Ectodermal cell (in vitro differentiated cells): ENCODE measurements around the gene RAVER2. TPM values are rescaled to one million over a fixed set of nuclear protein-coding genes. Genes with fewer than 3 reads are reported as not detected.
A peak's percentile ranks its signal among the peaks of the same experiment; 100 is the strongest.
"Not testable (repeated sequence)": the region's sequence is repeated elsewhere in the genome, so short reads cannot be mapped to it uniquely, and the experiment has no call there.

Experiments
- H3K27ac ChIP-seq: 2 replicates; pipeline ENCODE4 v1.7.0; 2013; ENCODE audit warnings: mild to moderate bottlenecking, low read depth, low read length; ENCODE audit not compliant: insufficient read depth, poor library complexity, severe bottlenecking
- H3K27me3 ChIP-seq: 2 replicates; pipeline ENCODE4 v1.7.0; 2013; ENCODE audit warnings: mild to moderate bottlenecking, low read length; ENCODE audit not compliant: insufficient read depth, control insufficient read depth, poor library complexity, severe bottlenecking
- H3K36me3 ChIP-seq: one replicate; pipeline ENCODE4 v1.7.0; 2013; ENCODE audit warnings: low read length; ENCODE audit not compliant: control insufficient read depth, insufficient read depth
- H3K4me1 ChIP-seq: one replicate; pipeline ENCODE4 v1.7.0; 2013; ENCODE audit warnings: low read length; ENCODE audit not compliant: control insufficient read depth, insufficient read depth
- H3K4me3 ChIP-seq: 2 replicates; pipeline ENCODE4 v1.7.0; 2013; ENCODE audit warnings: low read depth, low read length, control low read depth; ENCODE audit not compliant: insufficient read depth
- H3K9me3 ChIP-seq: 2 replicates; pipeline ENCODE4 v1.7.0; 2013; ENCODE audit warnings: mild to moderate bottlenecking, low read length, moderate library complexity; ENCODE audit not compliant: control insufficient read depth
- WGBS, 2 experiments: methylation state at CpG; one replicate each; pipeline ENCODE4 v1.1.7; 2013; ENCODE audit warnings: missing lambda C conversion rate in 2 of 2; 5-methylcytosine and 5-hydroxymethylcytosine counted together
- polyA plus RNA-seq, 4 experiments: library from polyadenylated mRNA; stranded (reverse); fragments of 50-300 nt; gene quantifications; one replicate each; pipeline ENCODE4 v1.2.3, GENCODE V29; 2013

RAVER2 gene, protein sequence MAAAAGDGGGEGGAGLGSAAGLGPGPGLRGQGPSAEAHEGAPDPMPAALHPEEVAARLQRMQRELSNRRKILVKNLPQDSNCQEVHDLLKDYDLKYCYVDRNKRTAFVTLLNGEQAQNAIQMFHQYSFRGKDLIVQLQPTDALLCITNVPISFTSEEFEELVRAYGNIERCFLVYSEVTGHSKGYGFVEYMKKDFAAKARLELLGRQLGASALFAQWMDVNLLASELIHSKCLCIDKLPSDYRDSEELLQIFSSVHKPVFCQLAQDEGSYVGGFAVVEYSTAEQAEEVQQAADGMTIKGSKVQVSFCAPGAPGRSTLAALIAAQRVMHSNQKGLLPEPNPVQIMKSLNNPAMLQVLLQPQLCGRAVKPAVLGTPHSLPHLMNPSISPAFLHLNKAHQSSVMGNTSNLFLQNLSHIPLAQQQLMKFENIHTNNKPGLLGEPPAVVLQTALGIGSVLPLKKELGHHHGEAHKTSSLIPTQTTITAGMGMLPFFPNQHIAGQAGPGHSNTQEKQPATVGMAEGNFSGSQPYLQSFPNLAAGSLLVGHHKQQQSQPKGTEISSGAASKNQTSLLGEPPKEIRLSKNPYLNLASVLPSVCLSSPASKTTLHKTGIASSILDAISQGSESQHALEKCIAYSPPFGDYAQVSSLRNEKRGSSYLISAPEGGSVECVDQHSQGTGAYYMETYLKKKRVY
- 25.0 TPM for polyA plus RNA-seq (2013, experiment 1 of 4)
- polyA plus RNA-seq (2013, experiment 2 of 4): 24.7 TPM
- polyA plus RNA-seq (2013, experiment 3 of 4): 19.5 TPM
- polyA plus RNA-seq (2013, experiment 4 of 4): 18.6 TPM

DNA sequence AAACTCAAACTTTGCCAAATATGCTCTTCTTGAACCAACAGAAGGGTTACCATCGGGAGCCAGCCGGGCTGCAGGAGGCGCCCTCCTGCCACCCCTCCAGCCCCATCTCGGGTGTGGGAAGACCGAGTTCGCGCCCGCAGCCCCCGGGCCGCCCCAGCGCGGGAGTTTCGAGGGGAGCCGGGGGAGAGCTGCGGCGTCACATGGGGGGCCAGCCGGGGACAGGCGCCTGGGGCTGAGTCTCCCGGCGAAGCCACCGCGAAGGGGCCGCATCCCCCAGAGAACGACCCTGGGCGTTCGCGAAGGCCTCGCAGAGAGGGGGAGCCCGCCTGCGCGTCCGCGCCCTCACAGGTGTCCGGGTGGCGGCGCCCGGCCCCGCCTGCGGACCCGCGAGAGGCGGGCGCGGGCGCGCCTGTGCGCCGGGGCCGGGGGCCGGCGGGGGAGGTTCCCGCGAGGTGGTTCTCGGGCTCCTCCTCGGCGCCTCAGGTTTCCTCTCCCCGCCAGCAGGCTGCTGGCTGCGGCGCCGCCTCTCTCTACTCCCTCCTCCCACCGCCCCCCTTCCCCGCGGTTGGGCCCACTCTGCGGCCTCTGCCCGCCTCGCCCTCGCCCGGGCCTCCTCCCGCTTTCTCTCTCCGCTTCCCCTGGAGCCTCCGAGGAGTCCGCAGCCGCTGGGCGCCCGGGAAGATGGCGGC lies at the start of gene RAVER2:
TSS of gene RAVER2 (plus strand) at position 584 of the 689 bp plus-strand sequence. CDS start at position 682, 98 bp downstream.
- H3K9me3 ChIP-seq: no peaks in the 10 kb centered on the region
- no peaks in the 10 kb centered on the region for H3K36me3 ChIP-seq
- peaks cover 3% of the 10 kb centered on the region for H3K27me3 ChIP-seq
- H3K4me3 ChIP-seq: peak within 1 kb of the TSS; percentile 81
- H3K4me1 ChIP-seq: peaks cover 5% of the 10 kb centered on the region
- 0% methylated on average over 76 of the region's 76 CpGs for WGBS, 2 experiments
- no peak within 1 kb of the TSS for H3K27ac ChIP-seq

GRCh38 chr1:64696879-64697278 lies 48.0 kb upstream of the RAVER2 start:
- no peak overlapping the region for H3K4me3 ChIP-seq
- no peaks in the 10 kb centered on the region for H3K27me3 ChIP-seq
- peaks cover 5% of the 10 kb centered on the region for H3K4me1 ChIP-seq
- H3K27ac ChIP-seq: no peak overlapping the region
- H3K36me3 ChIP-seq: peaks cover 7% of the 10 kb centered on the region
- H3K9me3 ChIP-seq: no peaks in the 10 kb centered on the region
- 94 to 97% methylated on average over 3 of the region's 3 CpGs for WGBS, 2 experiments

- no peaks in the 10 kb centered on the region for H3K27me3 ChIP-seq
- WGBS, 2 experiments: 41 to 44% methylated on average over 8 of the region's 8 CpGs
- H3K4me3 ChIP-seq: no peak overlapping the region
- H3K36me3 ChIP-seq: no peaks in the 10 kb centered on the region
- no peaks in the 10 kb centered on the region for H3K9me3 ChIP-seq
- H3K27ac ChIP-seq: no peak overlapping the region
- H3K4me1 ChIP-seq: peaks cover 5% of the 10 kb centered on the region
Observed at GRCh38 chr1:64699327-64699726, 45.5 kb upstream of the RAVER2 start.

- H3K4me1 ChIP-seq: peaks cover 5% of the 10 kb centered on the region
- no peaks in the 10 kb centered on the region for H3K27me3 ChIP-seq
- no peaks in the 10 kb centered on the region for H3K36me3 ChIP-seq
- H3K27ac ChIP-seq: no peak overlapping the region
- WGBS, 2 experiments: 91 to 93% methylated on average over 5 of the region's 5 CpGs
- no peak overlapping the region for H3K4me3 ChIP-seq
- no peaks in the 10 kb centered on the region for H3K9me3 ChIP-seq
Observed at GRCh38 chr1:64701071-64701470, 43.8 kb upstream of the RAVER2 start.

- Histone ChIP-seq H3K36me3 (no peaks in the 10 kb centered on the region), H3K27ac (no peak overlapping the region), H3K27me3 (no peaks in the 10 kb centered on the region), H3K4me1 (peaks cover 5% of the 10 kb centered on the region), H3K9me3 (no peaks in the 10 kb centered on the region), H3K4me3 (no peak overlapping the region)
- WGBS, 2 experiments: 63 to 70% methylated on average over 2 of the region's 2 CpGs
Observed at GRCh38 chr1:64701886-64702285, 43.0 kb upstream of the RAVER2 start.

DNA sequence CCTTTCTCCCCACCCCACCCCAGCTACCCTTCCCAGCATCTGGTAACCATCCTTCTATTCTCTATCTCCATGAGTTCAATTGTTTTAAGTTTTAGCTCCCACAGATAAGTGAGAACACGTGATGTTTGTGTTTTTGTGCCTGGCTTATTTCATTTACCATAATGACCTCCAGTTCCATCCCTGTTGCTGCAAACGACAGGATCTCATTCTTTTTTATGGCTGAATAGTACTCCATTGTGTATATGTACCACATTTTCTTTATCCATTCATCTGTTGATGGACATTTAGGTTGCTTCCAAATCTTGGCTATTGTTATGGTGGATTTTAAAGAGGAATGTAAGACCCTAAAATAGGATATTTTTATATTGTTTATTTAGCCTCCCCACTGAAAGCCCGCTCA lies 42.2 kb upstream of the RAVER2 start:
- WGBS, 2 experiments: 88 to 100% methylated on average over 2 to 3 of the region's 3 CpGs
- not testable (repeated sequence) for H3K9me3 ChIP-seq, H3K4me3 ChIP-seq, H3K27me3 ChIP-seq, H3K36me3 ChIP-seq, H3K27ac ChIP-seq, H3K4me1 ChIP-seq

DNA sequence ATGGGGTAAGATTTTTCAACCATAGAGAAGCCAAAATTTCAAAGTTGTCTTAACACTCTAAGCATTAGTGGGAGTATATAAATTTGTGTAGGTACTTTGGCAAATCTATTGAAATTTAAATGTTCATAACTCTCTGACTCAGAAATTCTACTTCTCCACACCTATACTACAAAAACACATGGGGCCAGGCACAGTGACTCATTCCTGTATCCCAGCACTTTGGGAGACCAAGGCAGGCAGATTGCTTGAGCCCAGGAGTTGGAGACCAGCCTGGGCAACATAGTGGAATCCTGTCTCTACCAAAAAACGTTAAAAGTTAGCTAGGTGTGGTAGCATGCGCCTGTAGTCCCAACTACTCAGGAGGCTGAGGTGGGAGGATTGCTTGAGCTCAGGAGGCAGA lies 41.3 kb upstream of the RAVER2 start:
- peaks cover 5% of the 10 kb centered on the region for H3K4me1 ChIP-seq
- H3K36me3 ChIP-seq: no peaks in the 10 kb centered on the region
- no peak overlapping the region for H3K27ac ChIP-seq
- H3K4me3 ChIP-seq: no peak overlapping the region
- no peaks in the 10 kb centered on the region for H3K9me3 ChIP-seq
- H3K27me3 ChIP-seq: no peaks in the 10 kb centered on the region
- 75 to 80% methylated on average over 2 of the region's 2 CpGs for WGBS, 2 experiments

DNA sequence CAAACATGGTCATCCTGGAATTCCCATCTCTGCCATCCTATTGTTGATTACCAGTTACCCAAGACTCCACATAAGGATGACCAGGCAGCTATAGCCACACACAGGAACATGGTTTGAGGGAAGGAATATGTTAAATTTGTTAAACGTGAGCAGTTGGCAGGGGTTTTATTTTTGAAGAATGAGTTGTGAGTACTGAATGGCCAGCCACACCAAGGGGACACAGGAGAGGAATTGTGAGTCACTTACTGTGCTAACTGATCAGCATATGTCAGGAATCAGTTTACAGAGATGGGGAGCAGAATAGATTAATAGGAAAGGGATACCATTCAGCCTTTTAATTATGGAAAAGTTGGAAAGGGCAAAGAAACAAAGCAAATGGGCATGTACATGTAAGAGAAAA lies 39.3 kb upstream of the RAVER2 start:
- Histone ChIP-seq H3K36me3 (no peaks in the 10 kb centered on the region), H3K27ac (no peak overlapping the region), H3K4me1 (no peaks in the 10 kb centered on the region), H3K27me3 (no peaks in the 10 kb centered on the region), H3K9me3 (no peaks in the 10 kb centered on the region), H3K4me3 (no peak overlapping the region)
- WGBS, 2 experiments: 67 to 71% methylated on average over 1 of the region's 1 CpG

GRCh38 chr1:64711266-64711665 lies 33.6 kb upstream of the RAVER2 start:
- H3K9me3 ChIP-seq: no peaks in the 10 kb centered on the region
- 71 to 82% methylated on average over 1 of the region's 1 CpG for WGBS, 2 experiments
- no peak overlapping the region for H3K4me3 ChIP-seq
- H3K36me3 ChIP-seq: no peaks in the 10 kb centered on the region
- H3K27me3 ChIP-seq: no peaks in the 10 kb centered on the region
- no peak overlapping the region for H3K27ac ChIP-seq
- H3K4me1 ChIP-seq: no peaks in the 10 kb centered on the region

DNA sequence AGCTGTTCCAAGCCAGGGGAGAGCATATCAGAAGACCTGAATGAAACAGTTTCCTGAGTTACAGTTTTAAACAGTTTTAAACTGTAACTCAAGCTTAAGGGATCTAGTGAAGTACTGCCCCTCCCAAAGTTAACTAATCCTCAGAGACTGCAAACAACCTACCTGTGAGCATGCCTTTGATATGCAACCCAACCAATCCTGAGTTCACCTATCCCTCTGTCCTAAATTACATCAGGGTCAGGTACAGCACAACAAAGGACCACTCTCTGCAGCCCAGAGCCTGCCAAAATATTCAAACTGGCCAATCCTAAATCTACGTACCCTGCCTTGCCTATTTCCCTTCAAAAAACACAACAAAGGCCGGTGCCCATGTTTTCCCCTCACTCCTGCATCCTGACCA lies 32.8 kb upstream of the RAVER2 start:
- no peak overlapping the region for H3K27ac ChIP-seq
- H3K27me3 ChIP-seq: no peaks in the 10 kb centered on the region
- no peak overlapping the region for H3K4me3 ChIP-seq
- 84 to 93% methylated on average over 2 of the region's 2 CpGs for WGBS, 2 experiments
- H3K4me1 ChIP-seq: no peaks in the 10 kb centered on the region
- no peaks in the 10 kb centered on the region for H3K9me3 ChIP-seq
- no peaks in the 10 kb centered on the region for H3K36me3 ChIP-seq
